ENCODE measurements around the gene UXT. TPM values are rescaled to one million over a fixed set of nuclear protein-coding genes. Genes with fewer than 3 reads are reported as not detected.

The UXT gene
- polyA plus RNA-seq, 1 of the 3 experiments (the other 2 are of a cell fraction), result 205 TPM

GRCh38 chrX:47644557-47645091 is 14.4 kb downstream of the UXT start:
- DNase-seq, result peak; percentile 65
- 40% methylated on average over 12 of the region's 12 CpGs for WGBS (ENCODE audit: low lambda C conversion rate)
- peaks cover 9% of the 10 kb centered on the region; the same call in 1 of the 2 replicates for H3K27me3 ChIP-seq (ENCODE audit: insufficient read depth)
- no peak overlapping the region for H3K4me3 ChIP-seq (ENCODE audit: low read depth in 2 of 2, low read length in 1 of 2)
- no peaks in the 10 kb centered on the region for H4K20me1 ChIP-seq (ENCODE audit: insufficient read depth)
- H3K27ac ChIP-seq (ENCODE audit: low read depth in 2 of 2, low read length in 1 of 2), result no peak overlapping the region
- H3K4me2 ChIP-seq, result no peak overlapping the region
- peaks cover 14% of the 10 kb centered on the region; the same call in 1 of the 2 replicates for H3K79me2 ChIP-seq (ENCODE audit: insufficient read depth)
- no peaks in the 10 kb centered on the region for H3K9me2 ChIP-seq
- no peaks in the 10 kb centered on the region for H3K9me3 ChIP-seq
- POLR2A ChIA-PET, result no interaction called here
- H2AFZ ChIP-seq (ENCODE audit: low read depth), result no peak overlapping the region
- CTCF ChIA-PET, result interaction anchor here (0.6 to 2.8 kb wide), 23 partner anchors 11 to 603 kb away, joined by 3 to 14 read pairs (median 3); partner anchors contain the start of genes CFP and TIMP1
- peaks cover 17 to 19% of the 10 kb centered on the region in 2 experiments for H3K36me3 ChIP-seq (replicated peaks in 1 of 2; ENCODE audit: control insufficient read depth in 1 of 2, insufficient read depth in 2 of 2, low read length in 1 of 2)
- TF ChIP-seq GABPA (IDR thresholded peaks at IDR 0.05; ENCODE audit: low read depth) (no peak), FOXM1 (IDR thresholded peaks at IDR 0.05; ENCODE audit: low read depth) (no peak), TCF12 (IDR thresholded peaks at IDR 0.05) (no peak), CTCF (IDR thresholded peaks at IDR 0.05) (peak; percentile 56), RXRA (IDR thresholded peaks at IDR 0.05; ENCODE audit: borderline replicate concordance, low read depth) (no peak), SMC3 (IDR thresholded peaks at IDR 0.05; ENCODE audit: low read depth, low read length) (peak; percentile 34), RAD21 (IDR thresholded peaks at IDR 0.05; ENCODE audit: low read length) (peak; percentile 37)
- TF ChIP-seq, protein P1, sequence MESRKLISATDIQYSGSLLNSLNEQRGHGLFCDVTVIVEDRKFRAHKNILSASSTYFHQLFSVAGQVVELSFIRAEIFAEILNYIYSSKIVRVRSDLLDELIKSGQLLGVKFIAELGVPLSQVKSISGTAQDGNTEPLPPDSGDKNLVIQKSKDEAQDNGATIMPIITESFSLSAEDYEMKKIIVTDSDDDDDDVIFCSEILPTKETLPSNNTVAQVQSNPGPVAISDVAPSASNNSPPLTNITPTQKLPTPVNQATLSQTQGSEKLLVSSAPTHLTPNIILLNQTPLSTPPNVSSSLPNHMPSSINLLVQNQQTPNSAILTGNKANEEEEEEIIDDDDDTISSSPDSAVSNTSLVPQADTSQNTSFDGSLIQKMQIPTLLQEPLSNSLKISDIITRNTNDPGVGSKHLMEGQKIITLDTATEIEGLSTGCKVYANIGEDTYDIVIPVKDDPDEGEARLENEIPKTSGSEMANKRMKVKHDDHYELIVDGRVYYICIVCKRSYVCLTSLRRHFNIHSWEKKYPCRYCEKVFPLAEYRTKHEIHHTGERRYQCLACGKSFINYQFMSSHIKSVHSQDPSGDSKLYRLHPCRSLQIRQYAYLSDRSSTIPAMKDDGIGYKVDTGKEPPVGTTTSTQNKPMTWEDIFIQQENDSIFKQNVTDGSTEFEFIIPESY (IDR thresholded peaks at IDR 0.05; ENCODE audit: borderline replicate concordance, low read depth), result no peak
- TF ChIP-seq, protein P2, sequence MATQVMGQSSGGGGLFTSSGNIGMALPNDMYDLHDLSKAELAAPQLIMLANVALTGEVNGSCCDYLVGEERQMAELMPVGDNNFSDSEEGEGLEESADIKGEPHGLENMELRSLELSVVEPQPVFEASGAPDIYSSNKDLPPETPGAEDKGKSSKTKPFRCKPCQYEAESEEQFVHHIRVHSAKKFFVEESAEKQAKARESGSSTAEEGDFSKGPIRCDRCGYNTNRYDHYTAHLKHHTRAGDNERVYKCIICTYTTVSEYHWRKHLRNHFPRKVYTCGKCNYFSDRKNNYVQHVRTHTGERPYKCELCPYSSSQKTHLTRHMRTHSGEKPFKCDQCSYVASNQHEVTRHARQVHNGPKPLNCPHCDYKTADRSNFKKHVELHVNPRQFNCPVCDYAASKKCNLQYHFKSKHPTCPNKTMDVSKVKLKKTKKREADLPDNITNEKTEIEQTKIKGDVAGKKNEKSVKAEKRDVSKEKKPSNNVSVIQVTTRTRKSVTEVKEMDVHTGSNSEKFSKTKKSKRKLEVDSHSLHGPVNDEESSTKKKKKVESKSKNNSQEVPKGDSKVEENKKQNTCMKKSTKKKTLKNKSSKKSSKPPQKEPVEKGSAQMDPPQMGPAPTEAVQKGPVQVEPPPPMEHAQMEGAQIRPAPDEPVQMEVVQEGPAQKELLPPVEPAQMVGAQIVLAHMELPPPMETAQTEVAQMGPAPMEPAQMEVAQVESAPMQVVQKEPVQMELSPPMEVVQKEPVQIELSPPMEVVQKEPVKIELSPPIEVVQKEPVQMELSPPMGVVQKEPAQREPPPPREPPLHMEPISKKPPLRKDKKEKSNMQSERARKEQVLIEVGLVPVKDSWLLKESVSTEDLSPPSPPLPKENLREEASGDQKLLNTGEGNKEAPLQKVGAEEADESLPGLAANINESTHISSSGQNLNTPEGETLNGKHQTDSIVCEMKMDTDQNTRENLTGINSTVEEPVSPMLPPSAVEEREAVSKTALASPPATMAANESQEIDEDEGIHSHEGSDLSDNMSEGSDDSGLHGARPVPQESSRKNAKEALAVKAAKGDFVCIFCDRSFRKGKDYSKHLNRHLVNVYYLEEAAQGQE (IDR thresholded peaks at IDR 0.05; ENCODE audit: low read depth, low read length), result no peak
- no peak overlapping the region for H3K9ac ChIP-seq
- peaks cover 0 to 5% of the 10 kb centered on the region in 2 experiments; a peak in 1 of 4 replicates for H3K4me1 ChIP-seq (ENCODE audit: control insufficient read depth in 1 of 2, insufficient read depth in 2 of 2, low read depth in 1 of 2, low read length in 1 of 2)
- H3F3A ChIP-seq (replicated peaks; ENCODE audit: insufficient read depth), result no peaks in the 10 kb centered on the region

Data from SK-N-SH (cell line).